Mucosa of stomach (tissue), 1 donor: Measurements from ENCODE around the gene CACTIN.
"Not testable (repeated sequence)": the region's sequence is repeated elsewhere in the genome, so short reads cannot be mapped to it uniquely, and the experiment has no call there.

Experiments
- H3K27me3 ChIP-seq: one replicate; pipeline ENCODE4 v1.7.0; 2013; ENCODE audit warnings: mild to moderate bottlenecking, low read length; ENCODE audit not compliant: control insufficient read depth, insufficient read depth
- H3K36me3 ChIP-seq: one replicate; pipeline ENCODE4 v1.7.0; 2013; ENCODE audit warnings: low read length; ENCODE audit not compliant: control insufficient read depth, insufficient read depth
- H3K4me1 ChIP-seq: one replicate; pipeline ENCODE4 v1.7.0; 2013; ENCODE audit warnings: mild to moderate bottlenecking, low read length; ENCODE audit not compliant: control insufficient read depth, insufficient read depth
- H3K4me3 ChIP-seq: one replicate; pipeline ENCODE4 v1.7.0; 2013; ENCODE audit warnings: low read length
- H3K9ac ChIP-seq: one replicate; pipeline ENCODE4 v1.7.0; 2013; ENCODE audit warnings: mild to moderate bottlenecking, low read length, moderate library complexity
- H3K9me3 ChIP-seq: one replicate; pipeline ENCODE4 v1.7.0; 2013; ENCODE audit warnings: mild to moderate bottlenecking, low read length, moderate library complexity; ENCODE audit not compliant: control insufficient read depth
- donor health status: Pancreatic carcinoma.

Gene CACTIN

DNA sequence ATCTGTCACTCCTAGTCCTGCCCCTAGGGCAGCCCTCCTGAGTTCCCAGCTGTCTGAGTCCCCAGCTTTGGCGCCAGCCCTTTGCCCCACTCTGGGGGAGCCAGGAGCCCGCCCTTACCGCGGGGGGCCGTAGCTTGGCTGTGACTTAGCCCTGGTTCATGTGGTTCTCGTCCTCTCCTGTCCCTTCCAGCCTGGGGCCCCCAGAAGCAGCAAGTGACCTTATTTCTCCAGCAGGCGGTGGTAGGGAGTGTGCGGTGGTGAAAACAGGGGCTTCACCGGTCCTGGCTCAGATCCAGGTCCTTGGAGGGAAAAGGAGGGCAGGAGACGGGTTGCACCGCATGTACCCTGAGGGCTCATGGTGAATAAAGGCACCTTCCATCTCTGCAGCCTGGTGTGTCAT lies 33.4 kb downstream of the CACTIN start:
- no peak overlapping the region for H3K9ac ChIP-seq
- H3K4me3 ChIP-seq: no peak overlapping the region
- H3K27me3 ChIP-seq: no peaks in the 10 kb centered on the region
- no peaks in the 10 kb centered on the region for H3K36me3 ChIP-seq
- H3K9me3 ChIP-seq: no peaks in the 10 kb centered on the region
- no peaks in the 10 kb centered on the region for H3K4me1 ChIP-seq

GRCh38 chr19:3591876-3592613 lies 34.5 kb downstream of the CACTIN start:
- Histone ChIP-seq H3K4me3 (no peak overlapping the region), H3K4me1 (no peaks in the 10 kb centered on the region), H3K9me3 (no peaks in the 10 kb centered on the region), H3K36me3 (no peaks in the 10 kb centered on the region), H3K9ac (no peak overlapping the region), H3K27me3 (no peaks in the 10 kb centered on the region)

- H3K9ac ChIP-seq: no peak overlapping the region
- no peaks in the 10 kb centered on the region for H3K36me3 ChIP-seq
- no peaks in the 10 kb centered on the region for H3K9me3 ChIP-seq
- peaks cover 3% of the 10 kb centered on the region for H3K27me3 ChIP-seq
- no peak overlapping the region for H3K4me3 ChIP-seq
- H3K4me1 ChIP-seq: no peaks in the 10 kb centered on the region
Observed at GRCh38 chr19:3590991-3591659, 35.5 kb downstream of the CACTIN start.

- Histone ChIP-seq H3K36me3 (no peaks in the 10 kb centered on the region), H3K9ac (no peak overlapping the region)
Observed at GRCh38 chr19:3589949-3590348, 36.6 kb downstream of the CACTIN start.

DNA sequence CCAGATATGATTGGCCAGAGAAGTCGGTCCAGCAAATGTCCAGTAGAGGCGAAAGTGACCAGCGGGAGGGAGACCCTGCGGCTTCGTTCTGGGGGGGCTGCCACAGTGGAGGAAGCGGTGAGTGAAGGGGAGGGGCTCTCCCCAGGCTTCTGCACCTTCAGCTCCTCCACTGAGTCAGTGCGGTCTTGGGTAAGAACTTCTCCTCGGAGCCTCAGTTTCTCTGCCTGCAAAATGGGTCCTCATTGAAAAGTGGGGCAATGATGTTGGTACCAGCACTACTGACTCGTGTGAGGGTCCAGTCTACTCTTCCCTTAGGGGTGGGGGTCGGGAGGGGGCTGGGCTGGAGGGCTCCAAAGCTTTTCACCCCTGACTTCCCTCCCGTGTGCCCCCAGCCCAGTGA lies 37.2 kb downstream of the CACTIN start:
- no peak overlapping the region for H3K4me3 ChIP-seq
- peaks cover 15% of the 10 kb centered on the region for H3K27me3 ChIP-seq
- no peaks in the 10 kb centered on the region for H3K36me3 ChIP-seq
- H3K4me1 ChIP-seq: no peaks in the 10 kb centered on the region
- H3K9me3 ChIP-seq: no peaks in the 10 kb centered on the region
- H3K9ac ChIP-seq: no peak overlapping the region

More at GRCh38 chr19:3589949-3590348, 36.6 kb downstream of the CACTIN start:
- H3K4me3 ChIP-seq: no peak overlapping the region
- H3K9me3 ChIP-seq: no peaks in the 10 kb centered on the region
- H3K27me3 ChIP-seq: peaks cover 15% of the 10 kb centered on the region
- no peaks in the 10 kb centered on the region for H3K4me1 ChIP-seq

- peaks cover 15% of the 10 kb centered on the region for H3K27me3 ChIP-seq
- H3K9me3 ChIP-seq: no peaks in the 10 kb centered on the region
- H3K36me3 ChIP-seq: no peaks in the 10 kb centered on the region
- no peak overlapping the region for H3K9ac ChIP-seq
- no peaks in the 10 kb centered on the region for H3K4me1 ChIP-seq
- no peak overlapping the region for H3K4me3 ChIP-seq
Observed at GRCh38 chr19:3586707-3587346, 39.8 kb downstream of the CACTIN start.

GRCh38 chr19:3586127-3586626 lies 40.4 kb downstream of the CACTIN start:
- Histone ChIP-seq H3K36me3 (no peaks in the 10 kb centered on the region), H3K4me1 (no peaks in the 10 kb centered on the region), H3K27me3 (peaks cover 15% of the 10 kb centered on the region), H3K9ac (no peak overlapping the region), H3K4me3 (no peak overlapping the region), H3K9me3 (no peaks in the 10 kb centered on the region)

DNA sequence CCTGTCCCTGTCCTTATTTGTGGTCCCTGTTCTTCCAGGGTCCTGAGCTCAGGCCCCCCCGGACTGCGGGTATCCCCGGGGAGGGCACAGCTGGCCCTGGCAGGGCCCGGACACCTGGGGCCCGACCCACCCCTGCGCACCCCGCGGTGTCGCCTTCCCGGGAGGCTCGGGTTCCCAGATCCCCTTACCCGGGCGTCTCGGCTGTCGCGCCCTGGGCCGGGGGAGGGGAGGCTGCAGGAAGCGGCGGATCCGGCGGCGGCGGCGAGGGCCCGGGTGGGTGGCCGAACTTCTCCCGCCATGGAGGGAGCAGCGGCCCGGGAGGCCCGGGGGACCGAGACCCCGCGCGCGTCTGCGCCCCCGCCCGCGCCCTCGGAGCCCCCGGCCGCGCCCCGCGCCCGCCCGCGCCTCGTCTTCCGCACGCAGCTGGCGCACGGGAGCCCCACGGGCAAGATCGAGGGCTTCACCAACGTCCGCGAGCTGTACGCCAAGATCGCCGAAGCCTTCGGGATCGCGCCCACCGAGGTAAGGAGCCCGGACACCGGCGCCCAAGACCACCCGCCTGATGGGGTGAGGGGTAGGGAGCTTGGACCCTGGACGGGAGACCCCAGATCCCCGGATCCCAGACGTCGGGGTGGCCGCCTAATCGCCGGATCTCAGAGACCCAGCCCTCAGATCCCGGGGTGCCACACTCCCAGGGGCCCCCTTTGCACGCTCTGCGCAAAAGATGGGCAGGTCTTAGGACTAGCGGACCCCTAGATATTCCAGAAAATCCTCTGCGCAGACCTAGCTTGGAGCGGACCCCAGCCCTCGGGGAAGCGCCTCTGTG lies 41.1 kb downstream of the CACTIN start, which contains the start of gene GIPC3:
GIPC3 (plus strand) TSS at position 178 of the 826 bp plus-strand sequence; CDS start at position 298, 120 bp downstream.
- no peaks in the 10 kb centered on the region for H3K4me1 ChIP-seq
- H3K9me3 ChIP-seq: no peaks in the 10 kb centered on the region
- no peak within 1 kb of the TSS for H3K4me3 ChIP-seq
- H3K36me3 ChIP-seq: no peaks in the 10 kb centered on the region
- H3K9ac ChIP-seq: no peak within 1 kb of the TSS
- peaks cover 15% of the 10 kb centered on the region for H3K27me3 ChIP-seq

DNA sequence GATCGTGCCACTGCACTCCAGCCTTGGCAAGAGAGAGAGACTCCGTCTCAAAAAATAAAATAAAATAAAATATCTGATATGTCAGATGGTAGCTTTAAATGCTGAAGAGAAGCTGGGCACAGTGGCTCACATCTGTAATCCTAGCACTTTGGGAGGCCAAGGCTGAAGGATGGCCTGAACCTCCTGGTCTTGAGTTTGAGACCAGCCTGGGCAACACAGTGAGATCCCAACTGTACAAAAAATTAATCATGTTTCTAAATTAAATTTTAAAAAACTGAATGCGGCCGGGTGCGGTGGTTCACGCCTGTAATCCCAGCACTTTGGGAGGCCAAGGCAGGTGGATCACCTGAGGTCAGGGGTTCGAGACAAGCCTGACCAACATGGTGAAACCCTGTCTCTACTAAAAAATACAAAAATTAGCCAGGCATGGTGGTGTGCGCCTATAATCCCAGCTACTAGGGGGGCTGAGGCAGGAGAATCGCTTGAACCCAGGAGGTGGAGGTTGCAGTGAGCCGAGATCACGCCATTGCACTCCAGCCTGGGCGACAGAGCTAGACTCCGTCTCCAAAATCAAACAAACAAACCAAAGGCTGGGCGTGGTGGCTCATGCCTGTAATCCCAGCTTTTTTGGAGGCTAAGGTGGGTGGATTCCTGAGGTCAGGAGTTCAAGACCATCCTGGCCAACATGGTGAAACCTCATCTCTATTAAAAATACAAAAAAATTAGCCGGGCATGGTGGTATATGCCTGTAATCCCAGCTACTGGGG lies 42.4 kb downstream of the CACTIN start:
- not testable (repeated sequence) for H3K9ac ChIP-seq, H3K4me3 ChIP-seq, H3K9me3 ChIP-seq, H3K4me1 ChIP-seq, H3K36me3 ChIP-seq
- peaks cover 15% of the 10 kb centered on the region for H3K27me3 ChIP-seq

- H3K9me3 ChIP-seq, H3K4me3 ChIP-seq, H3K4me1 ChIP-seq, H3K9ac ChIP-seq, H3K36me3 ChIP-seq: not testable (repeated sequence)
- peaks cover 15% of the 10 kb centered on the region for H3K27me3 ChIP-seq
Observed at GRCh38 chr19:3581792-3582191, 44.8 kb downstream of the CACTIN start.
